Measurements from ENCODE around the gene NT5C3A.

The NT5C3A gene

DNA sequence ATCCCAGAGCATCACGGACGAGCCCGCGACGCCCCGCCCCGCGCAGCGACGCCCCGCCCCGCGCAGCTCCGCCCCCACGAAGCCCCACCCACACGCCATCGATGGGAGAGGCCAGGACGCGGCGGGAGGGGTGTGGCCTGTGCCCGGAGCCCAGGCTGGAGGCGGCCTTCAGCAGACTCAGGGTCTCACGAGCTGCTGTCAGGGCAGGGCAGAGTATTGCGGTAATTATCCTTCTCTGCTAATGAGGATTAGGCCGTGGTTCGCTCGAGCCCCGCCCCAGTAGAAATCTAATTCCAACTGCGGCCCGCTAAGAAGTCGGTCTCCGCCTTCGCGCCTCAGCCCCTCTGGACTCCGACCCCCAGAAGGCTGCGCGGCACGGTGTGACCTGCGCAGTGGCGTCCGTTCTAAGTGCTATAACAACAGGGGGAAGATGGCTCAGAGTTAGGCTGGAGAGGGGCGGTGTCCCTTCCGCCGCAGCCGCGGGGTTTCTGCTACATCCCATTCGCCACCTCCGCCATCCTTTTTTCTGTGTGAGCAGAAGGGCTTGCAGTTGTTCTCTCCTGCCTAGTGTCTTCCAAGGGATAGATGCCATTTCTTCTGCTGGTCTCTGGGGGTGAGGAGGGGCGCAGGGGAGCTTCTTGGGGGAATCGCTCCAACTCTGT is 337 bp upstream of the NT5C3A start:
- POLR2A ChIA-PET = interaction anchor here (0.6 to 2.3 kb wide), 12 partner anchors 9 to 568 kb away, joined by 3 to 17 read pairs (median 6); partner anchors contain the start of genes AVL9, BBS9, FKBP9 and KBTBD2
- peak overlapping the region; percentile 89 for H3K27ac ChIP-seq (ENCODE audit: extremely low read depth, low read depth, low read length)
- peak overlapping the region; percentile 86 for H3K4me3 ChIP-seq (ENCODE audit: low read depth, low read length)
- CTCF ChIA-PET = interaction anchor here (0.5 to 1.6 kb wide), 5 partner anchors 20 to 216 kb away, joined by 3 to 6 read pairs (median 4); no protein-coding TSS in a partner anchor
- peaks cover 0 to 2% of the 10 kb centered on the region in 2 experiments; a peak in 2 of 3 replicates for H3K36me3 ChIP-seq (ENCODE audit: control insufficient read depth in 2 of 2, insufficient read depth in 1 of 2, low read length in 2 of 2)
- no peaks in the 10 kb centered on the region for H3K4me1 ChIP-seq (ENCODE audit: control insufficient read depth, insufficient read depth, low read length)
- H3K9me3 ChIP-seq (ENCODE audit: control insufficient read depth, insufficient read depth, low read depth, low read length) = no peaks in the 10 kb centered on the region
- TF ChIP-seq ZBTB7A (tag by site-specific recombination; IDR thresholded peaks at IDR 0.05; ENCODE audit: low read depth) (no peak), ZNF132 (tag by site-specific recombination; IDR thresholded peaks at IDR 0.05; ENCODE audit: borderline replicate concordance) (no peak), SETDB1 (IDR thresholded peaks at IDR 0.05; ENCODE audit: insufficient read length, low read length) (no peak), ZNF561 (tag by site-specific recombination; IDR thresholded peaks at IDR 0.05; ENCODE audit: borderline replicate concordance) (no peak), KLF1 (tag by site-specific recombination; IDR thresholded peaks at IDR 0.05) (peak; percentile 44), TRIM28 (IDR thresholded peaks at IDR 0.05; ENCODE audit: borderline replicate concordance, low read length) (no peak), ZNF335 (tag by site-specific recombination; conservative IDR thresholded peaks at IDR 0.05) (peak; percentile 52), HOXA7 (CRISPR knock-in tag; IDR thresholded peaks at IDR 0.05; ENCODE audit: borderline replicate concordance) (no peak), HOXC10 (CRISPR knock-in tag; IDR thresholded peaks at IDR 0.05) (no peak), ZNF544 (tag by site-specific recombination; IDR thresholded peaks at IDR 0.05) (no peak), ZSCAN23 (tag by site-specific recombination; IDR thresholded peaks at IDR 0.05) (no peak), ZNF473 (tag by site-specific recombination; IDR thresholded peaks at IDR 0.05) (no peak), BCL11B (tag by site-specific recombination; IDR thresholded peaks at IDR 0.05; ENCODE audit: low read depth) (no peak), ZNF350 (tag by site-specific recombination; IDR thresholded peaks at IDR 0.05) (no peak), ZFP41 (tag by site-specific recombination; IDR thresholded peaks at IDR 0.05; ENCODE audit: borderline replicate concordance) (no peak), ZNF426 (tag by site-specific recombination; IDR thresholded peaks at IDR 0.05) (no peak), GLIS1 (tag by site-specific recombination; IDR thresholded peaks at IDR 0.05) (peak; percentile 21; the same call in 1 of the 2 replicates), ZNF23 (tag by site-specific recombination; IDR thresholded peaks at IDR 0.05; ENCODE audit: borderline replicate concordance) (no peak), ZNF626 (tag by site-specific recombination; IDR thresholded peaks at IDR 0.05) (no peak), HOXD13 (CRISPR knock-in tag; IDR thresholded peaks at IDR 0.05; ENCODE audit: borderline replicate concordance) (no peak), SCRT2 (tag by site-specific recombination; IDR thresholded peaks at IDR 0.05) (no peak), REPIN1 (tag by site-specific recombination; IDR thresholded peaks at IDR 0.05; ENCODE audit: low read depth) (no peak), ZNF169 (tag by site-specific recombination; IDR thresholded peaks at IDR 0.05) (no peak), ZNF423 (tag by site-specific recombination; IDR thresholded peaks at IDR 0.05) (no peak), ZNF341 (tag by site-specific recombination; IDR thresholded peaks at IDR 0.05; ENCODE audit: low read depth) (peak; percentile 60), ZNF596 (tag by site-specific recombination; IDR thresholded peaks at IDR 0.05) (no peak), KLF9 (tag by site-specific recombination; IDR thresholded peaks at IDR 0.05; ENCODE audit: low read depth) (peak; percentile 84), GLI4 (tag by site-specific recombination; IDR thresholded peaks at IDR 0.05) (no peak), ZNF394 (tag by site-specific recombination; IDR thresholded peaks at IDR 0.05; ENCODE audit: borderline replicate concordance) (no peak), ZNF660 (tag by site-specific recombination; IDR thresholded peaks at IDR 0.05) (no peak), ZNF19 (tag by site-specific recombination; IDR thresholded peaks at IDR 0.05; ENCODE audit: low read depth) (no peak), PRDM1 (tag by site-specific recombination; IDR thresholded peaks at IDR 0.05) (no peak)
- TF ChIP-seq, protein P1, sequence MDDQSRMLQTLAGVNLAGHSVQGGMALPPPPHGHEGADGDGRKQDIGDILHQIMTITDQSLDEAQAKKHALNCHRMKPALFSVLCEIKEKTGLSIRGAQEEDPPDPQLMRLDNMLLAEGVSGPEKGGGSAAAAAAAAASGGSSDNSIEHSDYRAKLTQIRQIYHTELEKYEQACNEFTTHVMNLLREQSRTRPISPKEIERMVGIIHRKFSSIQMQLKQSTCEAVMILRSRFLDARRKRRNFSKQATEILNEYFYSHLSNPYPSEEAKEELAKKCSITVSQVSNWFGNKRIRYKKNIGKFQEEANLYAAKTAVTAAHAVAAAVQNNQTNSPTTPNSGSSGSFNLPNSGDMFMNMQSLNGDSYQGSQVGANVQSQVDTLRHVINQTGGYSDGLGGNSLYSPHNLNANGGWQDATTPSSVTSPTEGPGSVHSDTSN (CRISPR knock-in tag; IDR thresholded peaks at IDR 0.05) = no peak
- TF ChIP-seq, protein P2, sequence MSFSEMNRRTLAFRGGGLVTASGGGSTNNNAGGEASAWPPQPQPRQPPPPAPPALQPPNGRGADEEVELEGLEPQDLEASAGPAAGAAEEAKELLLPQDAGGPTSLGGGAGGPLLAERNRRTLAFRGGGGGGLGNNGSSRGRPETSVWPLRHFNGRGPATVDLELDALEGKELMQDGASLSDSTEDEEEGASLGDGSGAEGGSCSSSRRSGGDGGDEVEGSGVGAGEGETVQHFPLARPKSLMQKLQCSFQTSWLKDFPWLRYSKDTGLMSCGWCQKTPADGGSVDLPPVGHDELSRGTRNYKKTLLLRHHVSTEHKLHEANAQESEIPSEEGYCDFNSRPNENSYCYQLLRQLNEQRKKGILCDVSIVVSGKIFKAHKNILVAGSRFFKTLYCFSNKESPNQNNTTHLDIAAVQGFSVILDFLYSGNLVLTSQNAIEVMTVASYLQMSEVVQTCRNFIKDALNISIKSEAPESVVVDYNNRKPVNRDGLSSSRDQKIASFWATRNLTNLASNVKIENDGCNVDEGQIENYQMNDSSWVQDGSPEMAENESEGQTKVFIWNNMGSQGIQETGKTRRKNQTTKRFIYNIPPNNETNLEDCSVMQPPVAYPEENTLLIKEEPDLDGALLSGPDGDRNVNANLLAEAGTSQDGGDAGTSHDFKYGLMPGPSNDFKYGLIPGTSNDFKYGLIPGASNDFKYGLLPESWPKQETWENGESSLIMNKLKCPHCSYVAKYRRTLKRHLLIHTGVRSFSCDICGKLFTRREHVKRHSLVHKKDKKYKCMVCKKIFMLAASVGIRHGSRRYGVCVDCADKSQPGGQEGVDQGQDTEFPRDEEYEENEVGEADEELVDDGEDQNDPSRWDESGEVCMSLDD (tag by site-specific recombination; IDR thresholded peaks at IDR 0.05) = no peak
- TF ChIP-seq, protein P3, sequence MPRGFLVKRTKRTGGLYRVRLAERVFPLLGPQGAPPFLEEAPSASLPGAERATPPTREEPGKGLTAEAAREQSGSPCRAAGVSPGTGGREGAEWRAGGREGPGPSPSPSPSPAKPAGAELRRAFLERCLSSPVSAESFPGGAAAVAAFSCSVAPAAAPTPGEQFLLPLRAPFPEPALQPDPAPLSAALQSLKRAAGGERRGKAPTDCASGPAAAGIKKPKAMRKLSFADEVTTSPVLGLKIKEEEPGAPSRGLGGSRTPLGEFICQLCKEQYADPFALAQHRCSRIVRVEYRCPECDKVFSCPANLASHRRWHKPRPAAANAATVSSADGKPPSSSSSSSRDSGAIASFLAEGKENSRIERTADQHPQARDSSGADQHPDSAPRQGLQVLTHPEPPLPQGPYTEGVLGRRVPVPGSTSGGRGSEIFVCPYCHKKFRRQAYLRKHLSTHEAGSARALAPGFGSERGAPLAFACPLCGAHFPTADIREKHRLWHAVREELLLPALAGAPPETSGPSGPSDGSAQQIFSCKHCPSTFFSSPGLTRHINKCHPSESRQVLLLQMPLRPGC (tag by site-specific recombination; IDR thresholded peaks at IDR 0.05) = no peak

Data from HEK293 (cell line).